Neural cell (in vitro differentiated cells): ENCODE results near the gene ADRA2B. TPM values are rescaled to one million over a fixed set of nuclear protein-coding genes. Genes with fewer than 3 reads are reported as not detected.

Source experiments
- H2AFZ ChIP-seq: fragments of 200-600, 300-800 bp; sonication (generic), shearing (Covaris generic); 2 replicates; pipeline ENCODE4 v1.6.0; 2014; ENCODE audit warnings: low read depth, mild to moderate bottlenecking, antibody characterized with exemption, low read length, moderate library complexity
- H3F3A ChIP-seq: fragments of 200-600 bp; shearing (Covaris generic); 2 replicates; pipeline ENCODE4 v1.6.1; 2016; ENCODE audit warnings: mild to moderate bottlenecking, moderate library complexity, mixed read lengths, antibody characterized with exemption, low read length; ENCODE audit not compliant: insufficient read depth, poor library complexity, severe bottlenecking
- H3K27ac ChIP-seq: fragments of 200-600, 300-800 bp; sonication (generic), shearing (Covaris generic); 2 replicates; pipeline ENCODE4 v1.5.1; 2014; ENCODE audit warnings: mild to moderate bottlenecking, low read length, moderate library complexity
- H3K27me3 ChIP-seq: fragments of 300-800, 200-600 bp; sonication (generic), shearing (Covaris generic); 2 replicates; pipeline ENCODE4 v1.6.0; 2014; ENCODE audit warnings: mild to moderate bottlenecking, low read depth, low read length, moderate library complexity; ENCODE audit not compliant: insufficient read depth
- H3K36me3 ChIP-seq: fragments of 300-800, 200-600 bp; sonication (generic), shearing (Covaris generic); 2 replicates; pipeline ENCODE4 v1.5.1; 2014; ENCODE audit warnings: mild to moderate bottlenecking, antibody characterized with exemption, low read length, moderate library complexity; ENCODE audit not compliant: insufficient read depth
- H3K4me2 ChIP-seq: fragments of 300-800, 200-600 bp; sonication (generic), shearing (Covaris generic); 2 replicates; pipeline ENCODE4 v1.6.0; 2014; ENCODE audit warnings: mild to moderate bottlenecking, low read length
- H3K4me3 ChIP-seq: fragments of 300-800, 200-600 bp; sonication (generic), shearing (Covaris generic); 2 replicates; pipeline ENCODE4 v1.5.1; 2014; ENCODE audit warnings: mild to moderate bottlenecking, low read length, moderate library complexity
- H3K79me2 ChIP-seq: fragments of 200-600 bp; shearing (Covaris generic); replicated peaks from 2 replicates; pipeline ENCODE4 v1.6.0; 2014; ENCODE audit warnings: mild to moderate bottlenecking, low read length, moderate library complexity; ENCODE audit not compliant: insufficient read depth
- H3K9ac ChIP-seq: fragments of 300-800, 200-600 bp; sonication (generic), shearing (Covaris generic); 2 replicates; pipeline ENCODE4 v1.6.1; 2016; ENCODE audit warnings: mild to moderate bottlenecking, low read length, mixed read lengths
- H3K9me2 ChIP-seq: fragments of 200-600 bp; shearing (Covaris generic); 2 replicates; pipeline ENCODE4 v1.6.1; 2016; ENCODE audit warnings: mild to moderate bottlenecking, low read length, mixed read lengths; ENCODE audit not compliant: insufficient read depth
- H3K9me3 ChIP-seq: fragments of 200-600, 300-800 bp; sonication (generic), shearing (Covaris generic); 2 replicates; pipeline ENCODE4 v1.6.1; 2016; ENCODE audit warnings: mild to moderate bottlenecking, mixed run types, low read length, moderate library complexity, mixed read lengths
- H4K20me1 ChIP-seq: fragments of 200-600 bp; shearing (Covaris generic); 2 replicates; pipeline ENCODE4 v1.6.1; 2016; ENCODE audit warnings: mild to moderate bottlenecking, mixed run types; ENCODE audit not compliant: insufficient read depth
- EP300 ChIP-seq: fragments of 450-650 bp; conservative IDR thresholded peaks from 2 replicates; pipeline ENCODE4 v1.6.1; 2014; ENCODE audit warnings: antibody characterized with exemption, mild to moderate bottlenecking, moderate library complexity; ENCODE audit not compliant: poor library complexity, severe bottlenecking
- EZH2 ChIP-seq: fragments of 200-600, 300-800 bp; shearing (Covaris generic), sonication (generic); IDR thresholded peaks from 2 replicates; pipeline ENCODE4 v1.6.1; 2014; ENCODE audit warnings: antibody characterized with exemption, low read length, borderline replicate concordance, mild to moderate bottlenecking; ENCODE audit not compliant: insufficient read depth, poor library complexity, severe bottlenecking
- MXI1 ChIP-seq: fragments of 450-650 bp; conservative IDR thresholded peaks from 2 replicates; pipeline ENCODE4 v1.6.1; 2014; ENCODE audit warnings: antibody characterized with exemption, mild to moderate bottlenecking; ENCODE audit not compliant: poor library complexity, severe bottlenecking
- POLR2AphosphoS5 ChIP-seq: IDR thresholded peaks from 2 replicates; pipeline ENCODE4 v1.6.1; 2012
- RAD21 ChIP-seq: fragments of 450-650 bp; conservative IDR thresholded peaks from 2 replicates; pipeline ENCODE4 v1.6.1; 2014; ENCODE audit warnings: antibody characterized with exemption, mild to moderate bottlenecking, moderate library complexity
- SMC3 ChIP-seq: fragments of 450-650 bp; conservative IDR thresholded peaks from 2 replicates; pipeline ENCODE4 v1.6.1; 2014; ENCODE audit warnings: antibody characterized with exemption, mild to moderate bottlenecking, moderate library complexity; ENCODE audit not compliant: poor library complexity
- TAF1 ChIP-seq: IDR thresholded peaks from 2 replicates; pipeline ENCODE4 v1.6.1; 2012; ENCODE audit warnings: low read depth
- polyA plus RNA-seq: library from polyadenylated mRNA; depleted of rRNA; stranded (reverse); fragments of >200 nt; gene quantifications from 2 replicates; pipeline ENCODE4 v1.2.3, GENCODE V29; 2014
- TF ChIP-seq, protein P1 (sequence below): fragments of 450-650 bp; IDR thresholded peaks from 2 replicates; pipeline ENCODE4 v1.5.1; 2014; ENCODE audit warnings: antibody characterized with exemption, mild to moderate bottlenecking, moderate library complexity; ENCODE audit not compliant: poor library complexity, severe bottlenecking
- TF ChIP-seq, protein P2 (sequence below): IDR thresholded peaks from 2 replicates; pipeline ENCODE4 v1.6.1; 2012; ENCODE audit warnings: borderline replicate concordance

Gene ADRA2B
- polyA plus RNA-seq, 1 donor from 2014 or later = not detected

DNA sequence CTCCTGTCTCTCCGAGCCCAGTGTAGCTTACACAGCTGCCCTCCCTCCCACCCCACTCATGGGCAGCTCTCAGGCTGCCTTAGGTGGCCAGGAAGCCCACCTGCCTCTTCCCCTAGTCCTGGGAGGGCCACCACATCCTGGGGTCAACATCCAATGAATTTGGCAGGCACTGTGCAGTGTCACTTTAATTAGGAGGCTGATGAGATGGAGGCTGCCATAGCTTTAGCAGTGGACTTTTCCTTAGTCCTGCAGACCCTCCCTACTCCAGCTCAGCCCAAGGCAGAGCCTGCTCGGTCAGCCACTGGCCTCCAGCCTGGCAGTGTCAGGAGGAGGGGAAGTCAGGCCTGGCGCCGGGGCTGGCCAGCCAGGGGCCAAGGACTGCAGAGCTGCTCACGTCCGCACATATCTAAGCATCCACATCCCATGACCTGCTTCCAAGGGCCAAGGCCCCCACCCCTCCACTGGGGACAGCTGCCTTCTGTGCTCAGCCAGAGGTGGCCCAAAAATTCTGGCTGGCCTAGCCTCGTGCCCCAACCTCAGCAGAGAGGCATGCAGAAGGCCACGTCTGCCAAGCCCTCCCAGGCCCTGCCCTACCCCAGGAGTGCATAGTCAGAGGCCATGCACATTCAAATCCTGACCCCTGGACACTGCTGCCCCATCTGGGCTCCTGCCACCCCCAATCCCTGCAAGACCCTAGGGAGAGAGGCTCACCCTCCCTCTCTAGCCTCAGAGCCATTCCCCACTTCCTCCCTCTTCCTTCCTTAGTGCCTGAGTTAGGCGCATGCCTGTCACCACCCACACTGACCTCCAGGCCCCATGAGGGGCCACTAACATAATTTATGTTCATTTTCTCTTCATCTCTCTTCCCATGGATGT lies 33.1 kb downstream of the ADRA2B start:
- H3K36me3 ChIP-seq = no peaks in the 10 kb centered on the region
- no peak for TF ChIP-seq TAF1
- no peak overlapping the region for H2AFZ ChIP-seq

DNA sequence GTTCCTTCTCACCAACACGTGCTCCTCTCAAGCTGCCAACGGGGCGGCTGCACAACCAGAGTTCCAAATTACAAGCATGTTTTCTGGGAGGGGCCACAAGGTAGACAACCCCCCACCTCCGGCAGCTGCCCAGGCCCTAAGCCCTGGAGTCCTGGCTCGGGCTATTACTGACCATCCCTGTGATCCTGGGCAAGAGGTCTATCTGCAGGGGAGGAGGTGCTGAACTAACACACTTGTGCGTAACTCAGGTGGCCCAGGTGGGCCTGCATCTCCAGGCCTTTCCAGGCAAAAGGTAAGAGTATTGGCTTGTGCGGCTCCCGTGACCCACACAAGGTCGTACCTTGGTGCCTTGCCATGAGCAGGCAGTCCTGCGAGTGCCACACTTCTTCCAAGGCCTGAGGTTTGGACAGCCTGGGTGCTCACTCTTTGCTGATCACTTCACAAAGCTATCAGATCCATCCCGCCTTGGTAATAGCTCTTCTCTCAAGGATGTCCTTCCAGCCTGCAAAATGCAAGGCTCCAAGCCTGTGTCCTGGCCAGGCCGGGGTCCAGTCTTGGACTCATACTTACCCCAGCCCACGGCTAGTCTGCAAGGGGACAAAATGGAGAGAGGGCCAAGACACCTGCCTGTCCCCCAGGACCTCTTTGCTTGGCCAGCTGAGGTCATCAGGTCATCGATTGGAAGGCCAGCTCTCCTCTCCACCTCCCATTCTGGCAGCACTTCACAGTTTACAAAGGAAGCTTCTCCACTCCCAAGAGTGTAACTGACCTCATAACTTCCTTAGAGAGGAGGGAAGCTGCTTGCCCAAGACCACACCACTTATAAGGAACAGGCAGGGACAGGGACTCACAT lies 33.9 kb downstream of the ADRA2B start:
- TF ChIP-seq EZH2 (no peak), TAF1 (no peak), POLR2AphosphoS5 (no peak), SMC3 (no peak), MXI1 (no peak), RAD21 (no peak), EP300 (no peak)
- TF ChIP-seq, protein P1, sequence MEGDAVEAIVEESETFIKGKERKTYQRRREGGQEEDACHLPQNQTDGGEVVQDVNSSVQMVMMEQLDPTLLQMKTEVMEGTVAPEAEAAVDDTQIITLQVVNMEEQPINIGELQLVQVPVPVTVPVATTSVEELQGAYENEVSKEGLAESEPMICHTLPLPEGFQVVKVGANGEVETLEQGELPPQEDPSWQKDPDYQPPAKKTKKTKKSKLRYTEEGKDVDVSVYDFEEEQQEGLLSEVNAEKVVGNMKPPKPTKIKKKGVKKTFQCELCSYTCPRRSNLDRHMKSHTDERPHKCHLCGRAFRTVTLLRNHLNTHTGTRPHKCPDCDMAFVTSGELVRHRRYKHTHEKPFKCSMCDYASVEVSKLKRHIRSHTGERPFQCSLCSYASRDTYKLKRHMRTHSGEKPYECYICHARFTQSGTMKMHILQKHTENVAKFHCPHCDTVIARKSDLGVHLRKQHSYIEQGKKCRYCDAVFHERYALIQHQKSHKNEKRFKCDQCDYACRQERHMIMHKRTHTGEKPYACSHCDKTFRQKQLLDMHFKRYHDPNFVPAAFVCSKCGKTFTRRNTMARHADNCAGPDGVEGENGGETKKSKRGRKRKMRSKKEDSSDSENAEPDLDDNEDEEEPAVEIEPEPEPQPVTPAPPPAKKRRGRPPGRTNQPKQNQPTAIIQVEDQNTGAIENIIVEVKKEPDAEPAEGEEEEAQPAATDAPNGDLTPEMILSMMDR = no peak
- Histone ChIP-seq H3K4me3 (no peak overlapping the region), H3K79me2 (no peaks in the 10 kb centered on the region), H2AFZ (no peak overlapping the region), H3K27ac (no peak overlapping the region), H3F3A (no peaks in the 10 kb centered on the region), H3K9me2 (no peaks in the 10 kb centered on the region), H3K9me3 (no peaks in the 10 kb centered on the region), H3K9ac (no peak overlapping the region), H3K4me2 (no peak overlapping the region), H4K20me1 (no peaks in the 10 kb centered on the region), H3K36me3 (no peaks in the 10 kb centered on the region), H3K27me3 (no peaks in the 10 kb centered on the region)

More for the DNA sequence above, 33.1 kb downstream of the ADRA2B start:
- no peak overlapping the region for H3K27ac ChIP-seq
- no peaks in the 10 kb centered on the region for H3F3A ChIP-seq
- no peak overlapping the region for H3K9ac ChIP-seq
- no peaks in the 10 kb centered on the region for H4K20me1 ChIP-seq
- no peaks in the 10 kb centered on the region for H3K9me3 ChIP-seq
- H3K9me2 ChIP-seq = no peaks in the 10 kb centered on the region
- H3K4me3 ChIP-seq = no peak overlapping the region
- no peak overlapping the region for H3K4me2 ChIP-seq
- H3K79me2 ChIP-seq = no peaks in the 10 kb centered on the region
- H3K27me3 ChIP-seq = no peaks in the 10 kb centered on the region

DNA sequence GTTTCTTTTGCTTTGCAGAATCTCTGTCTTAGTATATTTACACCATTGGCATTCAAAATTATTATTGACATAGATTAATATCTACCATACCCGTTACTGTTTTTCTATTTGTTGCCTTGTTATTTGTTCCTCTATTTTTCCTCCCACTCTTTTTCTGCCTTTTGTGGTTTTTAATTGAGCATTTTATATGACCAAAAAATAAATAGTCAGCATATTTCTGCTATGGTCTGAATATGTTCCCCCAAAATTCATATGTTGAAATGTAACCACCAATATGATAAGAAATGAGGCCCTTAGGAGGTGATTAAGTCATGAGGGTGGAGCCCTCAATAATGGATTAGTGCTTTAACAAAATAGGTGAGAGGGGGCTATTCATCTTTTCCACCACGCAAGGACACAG lies 35.3 kb downstream of the ADRA2B start:
- H3K9me2 ChIP-seq = no peaks in the 10 kb centered on the region
- H4K20me1 ChIP-seq = no peaks in the 10 kb centered on the region
- no peaks in the 10 kb centered on the region for H3K36me3 ChIP-seq
- H3F3A ChIP-seq = no peaks in the 10 kb centered on the region
- peaks cover 3% of the 10 kb centered on the region for H3K9me3 ChIP-seq
- H3K4me3 ChIP-seq = no peak overlapping the region
- TF ChIP-seq, protein P1 = no peak
- TF ChIP-seq POLR2AphosphoS5 = no peak
- no peak for TF ChIP-seq EP300
- no peak for TF ChIP-seq EZH2
- no peak for TF ChIP-seq RAD21
- no peak for TF ChIP-seq SMC3
- TF ChIP-seq MXI1 = no peak
- no peak for TF ChIP-seq TAF1
- TF ChIP-seq, protein P2, sequence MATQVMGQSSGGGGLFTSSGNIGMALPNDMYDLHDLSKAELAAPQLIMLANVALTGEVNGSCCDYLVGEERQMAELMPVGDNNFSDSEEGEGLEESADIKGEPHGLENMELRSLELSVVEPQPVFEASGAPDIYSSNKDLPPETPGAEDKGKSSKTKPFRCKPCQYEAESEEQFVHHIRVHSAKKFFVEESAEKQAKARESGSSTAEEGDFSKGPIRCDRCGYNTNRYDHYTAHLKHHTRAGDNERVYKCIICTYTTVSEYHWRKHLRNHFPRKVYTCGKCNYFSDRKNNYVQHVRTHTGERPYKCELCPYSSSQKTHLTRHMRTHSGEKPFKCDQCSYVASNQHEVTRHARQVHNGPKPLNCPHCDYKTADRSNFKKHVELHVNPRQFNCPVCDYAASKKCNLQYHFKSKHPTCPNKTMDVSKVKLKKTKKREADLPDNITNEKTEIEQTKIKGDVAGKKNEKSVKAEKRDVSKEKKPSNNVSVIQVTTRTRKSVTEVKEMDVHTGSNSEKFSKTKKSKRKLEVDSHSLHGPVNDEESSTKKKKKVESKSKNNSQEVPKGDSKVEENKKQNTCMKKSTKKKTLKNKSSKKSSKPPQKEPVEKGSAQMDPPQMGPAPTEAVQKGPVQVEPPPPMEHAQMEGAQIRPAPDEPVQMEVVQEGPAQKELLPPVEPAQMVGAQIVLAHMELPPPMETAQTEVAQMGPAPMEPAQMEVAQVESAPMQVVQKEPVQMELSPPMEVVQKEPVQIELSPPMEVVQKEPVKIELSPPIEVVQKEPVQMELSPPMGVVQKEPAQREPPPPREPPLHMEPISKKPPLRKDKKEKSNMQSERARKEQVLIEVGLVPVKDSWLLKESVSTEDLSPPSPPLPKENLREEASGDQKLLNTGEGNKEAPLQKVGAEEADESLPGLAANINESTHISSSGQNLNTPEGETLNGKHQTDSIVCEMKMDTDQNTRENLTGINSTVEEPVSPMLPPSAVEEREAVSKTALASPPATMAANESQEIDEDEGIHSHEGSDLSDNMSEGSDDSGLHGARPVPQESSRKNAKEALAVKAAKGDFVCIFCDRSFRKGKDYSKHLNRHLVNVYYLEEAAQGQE = no peak
- no peaks in the 10 kb centered on the region for H3K27me3 ChIP-seq
- no peak overlapping the region for H3K9ac ChIP-seq
- H3K27ac ChIP-seq = no peak overlapping the region
- no peak overlapping the region for H3K4me2 ChIP-seq
- no peaks in the 10 kb centered on the region for H3K79me2 ChIP-seq
- H2AFZ ChIP-seq = no peak overlapping the region
